ENCODE measurements around the gene BCL7C. TPM values are rescaled to one million over a fixed set of nuclear protein-coding genes. Genes with fewer than 3 reads are reported as not detected.

BCL7C gene
- total RNA-seq, 3 donors from 2014 or later (not counting 1 experiment from before 2014, with no cell fraction given) = 25.1 to 28.5 (median 27.4) TPM

DNA sequence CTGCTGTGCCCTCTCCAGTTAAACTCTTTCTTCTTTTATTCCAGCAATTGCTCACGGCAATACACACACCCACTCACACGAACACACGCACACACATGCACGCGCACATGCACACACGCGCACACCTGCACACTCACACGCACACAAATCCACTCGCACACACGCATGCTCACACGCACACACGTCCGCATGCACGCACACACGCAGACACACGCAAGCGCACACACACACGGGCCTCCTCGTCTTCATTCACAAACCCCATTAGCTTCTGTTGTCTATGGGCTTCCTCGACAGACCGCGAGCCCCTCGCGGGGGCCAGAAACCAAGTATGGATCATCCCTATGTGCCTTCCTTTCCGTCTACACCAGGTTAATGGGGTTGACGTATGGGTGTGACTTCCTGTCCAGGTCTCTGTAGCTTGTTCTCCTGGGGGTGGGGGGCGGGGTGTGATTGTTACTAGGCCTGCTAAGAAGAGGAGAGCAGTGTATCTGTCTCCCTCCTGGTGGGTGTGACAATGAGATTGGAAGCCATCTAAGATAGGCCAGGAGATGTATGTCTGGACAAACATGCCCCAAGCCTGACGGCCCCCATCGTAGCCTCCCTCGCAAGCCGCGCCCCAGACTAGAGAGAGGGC, 1.9 kb upstream of the BCL7C start:
- Mint-ChIP-seq H3K36me3 (no peaks in the 10 kb centered on the region), H3K4me3 (peak overlapping the region; percentile 21), H3K9me3 (no peaks in the 10 kb centered on the region), H3K27me3 (ENCODE audit: low read depth in 2 of 2) (no peaks in the 10 kb centered on the region), H3K27ac (peak overlapping the region; percentile 81 to 93), H3K4me1 (peaks cover 23 to 50% of the 10 kb centered on the region in 2 donors)
- no peaks in the 10 kb centered on the region for H3K36me3 ChIP-seq (ENCODE audit: control insufficient read depth, insufficient read depth, low read length)
- H3K4me1 ChIP-seq (ENCODE audit: control insufficient read depth, insufficient read depth, low read length) = peaks cover 42% of the 10 kb centered on the region
- intact Hi-C loops (cut with micrococcal nuclease) = no loop called here
- 84% methylated on average over 27 of the region's 32 CpGs for WGBS (ENCODE audit: insufficient coverage)
- H3K27ac ChIP-seq (ENCODE audit: low read length) = no peak overlapping the region
- no peaks in the 10 kb centered on the region for H3K9me3 ChIP-seq (ENCODE audit: control insufficient read depth, insufficient read depth, low read length)
- no peak for ATAC-seq
- DNase-seq = peak in 1 of 2 donors; percentile 54
- no peak overlapping the region for H3K4me3 ChIP-seq (ENCODE audit: low read length)
- TF ChIP-seq, protein P1, sequence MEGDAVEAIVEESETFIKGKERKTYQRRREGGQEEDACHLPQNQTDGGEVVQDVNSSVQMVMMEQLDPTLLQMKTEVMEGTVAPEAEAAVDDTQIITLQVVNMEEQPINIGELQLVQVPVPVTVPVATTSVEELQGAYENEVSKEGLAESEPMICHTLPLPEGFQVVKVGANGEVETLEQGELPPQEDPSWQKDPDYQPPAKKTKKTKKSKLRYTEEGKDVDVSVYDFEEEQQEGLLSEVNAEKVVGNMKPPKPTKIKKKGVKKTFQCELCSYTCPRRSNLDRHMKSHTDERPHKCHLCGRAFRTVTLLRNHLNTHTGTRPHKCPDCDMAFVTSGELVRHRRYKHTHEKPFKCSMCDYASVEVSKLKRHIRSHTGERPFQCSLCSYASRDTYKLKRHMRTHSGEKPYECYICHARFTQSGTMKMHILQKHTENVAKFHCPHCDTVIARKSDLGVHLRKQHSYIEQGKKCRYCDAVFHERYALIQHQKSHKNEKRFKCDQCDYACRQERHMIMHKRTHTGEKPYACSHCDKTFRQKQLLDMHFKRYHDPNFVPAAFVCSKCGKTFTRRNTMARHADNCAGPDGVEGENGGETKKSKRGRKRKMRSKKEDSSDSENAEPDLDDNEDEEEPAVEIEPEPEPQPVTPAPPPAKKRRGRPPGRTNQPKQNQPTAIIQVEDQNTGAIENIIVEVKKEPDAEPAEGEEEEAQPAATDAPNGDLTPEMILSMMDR (IDR thresholded peaks at IDR 0.05) = no peak
- no peaks in the 10 kb centered on the region for H3K27me3 ChIP-seq (ENCODE audit: control insufficient read depth, insufficient read depth, low read length)

DNA sequence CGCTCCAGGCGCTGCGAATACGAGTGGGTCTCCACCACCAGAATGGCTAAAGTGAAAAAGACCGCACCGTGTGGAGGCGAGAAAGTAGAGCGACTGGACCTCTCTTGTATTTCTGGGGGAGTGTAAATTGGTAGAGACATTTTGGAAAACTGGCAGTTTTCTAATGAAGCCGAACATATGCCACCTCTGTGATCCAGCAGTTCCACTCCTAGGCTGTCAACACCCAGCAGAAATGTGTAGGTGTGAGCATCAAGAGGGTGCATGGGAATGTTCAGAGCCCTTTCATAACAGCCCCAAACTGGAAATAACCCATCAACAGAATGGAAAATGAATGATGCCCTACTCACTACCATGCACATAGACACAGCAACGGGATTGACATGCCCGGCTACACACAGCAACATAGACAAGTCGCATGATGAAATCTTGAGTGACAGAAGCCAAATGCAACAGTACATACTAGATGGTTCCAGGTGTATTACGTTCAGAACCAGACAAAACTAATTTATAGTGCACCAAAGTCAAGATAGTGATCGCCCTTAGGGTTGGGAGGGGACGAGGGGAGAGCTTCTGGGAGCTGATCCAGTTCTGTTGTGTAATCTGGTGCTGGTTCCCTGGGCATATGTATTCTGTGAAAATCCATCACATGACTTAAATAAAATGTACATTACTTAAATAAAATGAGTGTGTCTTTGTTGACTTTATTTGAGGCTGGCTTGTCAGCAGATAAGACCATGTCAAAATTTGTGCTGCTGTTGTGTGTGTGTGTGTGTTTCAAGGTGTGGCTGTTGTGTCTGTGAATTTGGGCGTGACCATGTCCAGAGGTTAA, 877 bp upstream of the BCL7C start:
- H3K4me1 Mint-ChIP-seq = peaks cover 23 to 50% of the 10 kb centered on the region in 2 donors
- no peaks in the 10 kb centered on the region for H3K36me3 Mint-ChIP-seq
- no peaks in the 10 kb centered on the region for H3K9me3 Mint-ChIP-seq
- Histone ChIP-seq H3K27me3 (ENCODE audit: control insufficient read depth, insufficient read depth, low read length) (no peaks in the 10 kb centered on the region), H3K9me3 (ENCODE audit: control insufficient read depth, insufficient read depth, low read length) (no peaks in the 10 kb centered on the region), H3K36me3 (ENCODE audit: control insufficient read depth, insufficient read depth, low read length) (no peaks in the 10 kb centered on the region), H3K4me1 (ENCODE audit: control insufficient read depth, insufficient read depth, low read length) (peaks cover 42% of the 10 kb centered on the region), H3K27ac (ENCODE audit: low read length) (peak overlapping the region; percentile 72), H3K4me3 (ENCODE audit: low read length) (peak overlapping the region; percentile 15)
- DNase-seq = peak in 1 of 2 donors; percentile 51
- ATAC-seq = no peak
- intact Hi-C loops (cut with micrococcal nuclease) = no loop called here
- peak overlapping the region; percentile 82 for H3K4me3 Mint-ChIP-seq
- H3K27me3 Mint-ChIP-seq (ENCODE audit: low read depth in 2 of 2) = no peaks in the 10 kb centered on the region
- TF ChIP-seq, protein P1 (IDR thresholded peaks at IDR 0.05) = no peak
- WGBS (ENCODE audit: insufficient coverage) = 71% methylated on average over 16 of the region's 16 CpGs
- H3K27ac Mint-ChIP-seq = peak overlapping the region; percentile 81 to 93

DNA sequence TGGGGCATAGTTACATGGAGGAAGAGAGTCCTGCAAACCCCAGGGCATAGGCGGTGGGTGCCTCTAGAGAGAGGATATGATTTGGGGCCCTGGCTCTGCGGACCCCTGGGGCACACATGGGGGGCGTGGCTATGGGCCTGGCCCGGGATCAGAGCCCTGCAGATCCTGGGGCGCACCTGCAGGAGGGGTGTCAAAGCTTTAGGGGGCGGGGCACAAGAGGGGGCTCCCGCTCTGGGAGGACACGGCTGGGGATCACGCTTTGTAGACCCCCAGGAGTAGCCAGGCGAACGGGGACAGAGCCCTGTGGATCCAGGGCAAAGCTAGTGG, 497 bp downstream of the BCL7C start:
- peaks cover 42% of the 10 kb centered on the region for H3K4me1 ChIP-seq (ENCODE audit: control insufficient read depth, insufficient read depth, low read length)
- no peaks in the 10 kb centered on the region for H3K9me3 Mint-ChIP-seq
- ATAC-seq = peak in 1 of 3 donors; percentile 3
- H3K27ac ChIP-seq (ENCODE audit: low read length) = peak overlapping the region; percentile 65
- H3K27me3 Mint-ChIP-seq (ENCODE audit: low read depth in 2 of 2) = no peaks in the 10 kb centered on the region
- DNase-seq = peak in 1 of 2 donors; percentile 49
- H3K4me3 ChIP-seq (ENCODE audit: low read length) = peak overlapping the region; percentile 62
- H3K36me3 Mint-ChIP-seq = no peaks in the 10 kb centered on the region
- H3K36me3 ChIP-seq (ENCODE audit: control insufficient read depth, insufficient read depth, low read length) = peaks cover 11% of the 10 kb centered on the region
- peak overlapping the region; percentile 89 for H3K4me3 Mint-ChIP-seq
- TF ChIP-seq, protein P1 (IDR thresholded peaks at IDR 0.05) = no peak
- H3K27ac Mint-ChIP-seq = peak overlapping the region; percentile 77 to 93
- intact Hi-C loops (cut with micrococcal nuclease) = no loop called here
- no peaks in the 10 kb centered on the region for H3K27me3 ChIP-seq (ENCODE audit: control insufficient read depth, insufficient read depth, low read length)
- H3K9me3 ChIP-seq (ENCODE audit: control insufficient read depth, insufficient read depth, low read length) = no peaks in the 10 kb centered on the region
- WGBS (ENCODE audit: insufficient coverage) = under 1% methylated on average over 11 of the region's 11 CpGs
- H3K4me1 Mint-ChIP-seq = peaks cover 28 to 55% of the 10 kb centered on the region in 2 donors
